Measurements from ENCODE around the gene OXGR1. TPM values are rescaled to one million over a fixed set of nuclear protein-coding genes. Genes with fewer than 3 reads are reported as not detected.
"Not testable (repeated sequence)": the region's sequence is repeated elsewhere in the genome, so short reads cannot be mapped to it uniquely, and the experiment has no call there.

The OXGR1 gene
- total RNA-seq, 1 experiment from 2014 or later, result not detected

GRCh38 chr13:97026531-97027161 is 32.4 kb upstream of the OXGR1 start:
- ATAC-seq (no peak), DNase-seq (ENCODE audit: low read depth, low spot score) (no peak)
- Histone ChIP-seq H3K4me1 (ENCODE audit: control insufficient read depth, insufficient read depth, low read length) (peaks cover 5% of the 10 kb centered on the region), H3K4me3 (ENCODE audit: low read depth in 2 of 2, low read length in 2 of 2) (no peak overlapping the region), H3K27ac (ENCODE audit: low read length) (peak overlapping the region; percentile 66), H3K9me3 (ENCODE audit: control insufficient read depth, insufficient read depth, low read depth, low read length) (no peaks in the 10 kb centered on the region), H3K36me3 (ENCODE audit: control insufficient read depth, insufficient read depth, low read length) (no peaks in the 10 kb centered on the region), H3K27me3 (ENCODE audit: control insufficient read depth, insufficient read depth, low read length) (no peaks in the 10 kb centered on the region)
- POLR2A ChIA-PET, result no interaction called here
- in situ Hi-C loops (cut with HindIII; ENCODE audit: low pct_unique_long_range_greater_than_20kb, low sequenced_read_pairs), result no loop called here
- no peak for TF ChIP-seq TCF7L2 (IDR thresholded peaks at IDR 0.05; ENCODE audit: low read depth, low read length)
- TF ChIP-seq, protein P1, sequence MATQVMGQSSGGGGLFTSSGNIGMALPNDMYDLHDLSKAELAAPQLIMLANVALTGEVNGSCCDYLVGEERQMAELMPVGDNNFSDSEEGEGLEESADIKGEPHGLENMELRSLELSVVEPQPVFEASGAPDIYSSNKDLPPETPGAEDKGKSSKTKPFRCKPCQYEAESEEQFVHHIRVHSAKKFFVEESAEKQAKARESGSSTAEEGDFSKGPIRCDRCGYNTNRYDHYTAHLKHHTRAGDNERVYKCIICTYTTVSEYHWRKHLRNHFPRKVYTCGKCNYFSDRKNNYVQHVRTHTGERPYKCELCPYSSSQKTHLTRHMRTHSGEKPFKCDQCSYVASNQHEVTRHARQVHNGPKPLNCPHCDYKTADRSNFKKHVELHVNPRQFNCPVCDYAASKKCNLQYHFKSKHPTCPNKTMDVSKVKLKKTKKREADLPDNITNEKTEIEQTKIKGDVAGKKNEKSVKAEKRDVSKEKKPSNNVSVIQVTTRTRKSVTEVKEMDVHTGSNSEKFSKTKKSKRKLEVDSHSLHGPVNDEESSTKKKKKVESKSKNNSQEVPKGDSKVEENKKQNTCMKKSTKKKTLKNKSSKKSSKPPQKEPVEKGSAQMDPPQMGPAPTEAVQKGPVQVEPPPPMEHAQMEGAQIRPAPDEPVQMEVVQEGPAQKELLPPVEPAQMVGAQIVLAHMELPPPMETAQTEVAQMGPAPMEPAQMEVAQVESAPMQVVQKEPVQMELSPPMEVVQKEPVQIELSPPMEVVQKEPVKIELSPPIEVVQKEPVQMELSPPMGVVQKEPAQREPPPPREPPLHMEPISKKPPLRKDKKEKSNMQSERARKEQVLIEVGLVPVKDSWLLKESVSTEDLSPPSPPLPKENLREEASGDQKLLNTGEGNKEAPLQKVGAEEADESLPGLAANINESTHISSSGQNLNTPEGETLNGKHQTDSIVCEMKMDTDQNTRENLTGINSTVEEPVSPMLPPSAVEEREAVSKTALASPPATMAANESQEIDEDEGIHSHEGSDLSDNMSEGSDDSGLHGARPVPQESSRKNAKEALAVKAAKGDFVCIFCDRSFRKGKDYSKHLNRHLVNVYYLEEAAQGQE (IDR thresholded peaks at IDR 0.05; ENCODE audit: insufficient read depth in 1 of 2, low read depth in 2 of 2, low read length in 1 of 2), result no peak
- no peak for TF ChIP-seq SIN3A (IDR thresholded peaks at IDR 0.05; ENCODE audit: borderline replicate concordance, insufficient read depth, low read depth, low read length)
- CTCF ChIA-PET, result interaction anchor here (0.5 kb wide), 1 partner anchor 60 kb away, joined by 3 read pairs; no protein-coding TSS in a partner anchor
- no TSS peak for BruUV-seq (replicated peaks)
- intact Hi-C loops (cut with micrococcal nuclease; ENCODE audit: unreplicated experiment), result loop anchor here (5.0 kb wide), 1 partner anchor 204 kb away; no protein-coding TSS in a partner anchor

DNA sequence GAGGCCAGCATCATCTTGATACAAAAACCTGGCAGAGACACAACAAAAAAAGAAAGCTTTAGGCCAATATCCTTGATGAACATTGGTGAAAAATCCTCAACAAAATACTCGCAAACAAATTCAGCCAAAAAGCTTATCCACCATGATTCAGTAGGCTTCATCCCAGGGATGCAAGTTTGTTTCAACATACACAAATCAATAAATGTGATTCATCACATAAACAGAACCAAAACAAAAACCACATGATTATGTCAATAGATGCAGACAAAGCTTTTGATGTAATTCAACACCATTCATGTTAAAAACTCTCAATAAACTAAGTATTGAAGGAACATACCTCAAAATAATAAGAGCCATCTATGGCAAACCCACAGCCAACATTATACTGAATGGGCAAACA is 29.5 kb upstream of the OXGR1 start:
- CTCF ChIA-PET; intact Hi-C loops (cut with micrococcal nuclease; ENCODE audit: unreplicated experiment); H3K4me1 ChIP-seq (ENCODE audit: control insufficient read depth, insufficient read depth, low read length); POLR2A ChIA-PET; in situ Hi-C loops (cut with HindIII; ENCODE audit: low pct_unique_long_range_greater_than_20kb, low sequenced_read_pairs); BruUV-seq (replicated peaks); ATAC-seq; H3K36me3 ChIP-seq (ENCODE audit: control insufficient read depth, insufficient read depth, low read length); H3K9me3 ChIP-seq (ENCODE audit: control insufficient read depth, insufficient read depth, low read depth, low read length); H3K4me3 ChIP-seq (ENCODE audit: low read depth in 2 of 2, low read length in 2 of 2); H3K27me3 ChIP-seq (ENCODE audit: control insufficient read depth, insufficient read depth, low read length); DNase-seq (ENCODE audit: low read depth, low spot score); H3K27ac ChIP-seq (ENCODE audit: low read length): not testable (repeated sequence)

DNA sequence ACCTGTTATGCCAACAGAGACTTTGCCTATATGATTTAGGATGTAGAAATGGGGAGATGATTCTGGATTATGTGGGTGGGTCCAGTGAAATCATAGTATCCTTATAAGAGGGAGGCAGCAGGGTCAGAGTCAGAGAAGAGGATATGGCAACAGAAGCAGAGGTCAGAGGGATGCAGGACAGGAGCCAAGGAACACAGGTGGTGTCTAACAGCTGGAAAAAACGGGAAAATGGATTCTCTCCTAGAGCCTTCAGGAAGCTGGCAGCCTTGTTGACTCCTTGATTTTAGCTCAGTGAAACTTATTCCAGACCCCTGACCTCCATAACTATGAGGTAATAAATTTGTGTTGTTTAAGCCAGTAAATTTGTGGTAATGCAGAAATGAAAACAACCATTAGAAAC is 28.8 kb upstream of the OXGR1 start:
- intact Hi-C loops (cut with micrococcal nuclease; ENCODE audit: unreplicated experiment) (no loop called here), in situ Hi-C loops (cut with HindIII; ENCODE audit: low pct_unique_long_range_greater_than_20kb, low sequenced_read_pairs) (no loop called here)
- ChIA-PET POLR2A (no interaction called here), CTCF (no interaction called here)
- no TSS peak for BruUV-seq (replicated peaks)
- TF ChIP-seq, protein P2, sequence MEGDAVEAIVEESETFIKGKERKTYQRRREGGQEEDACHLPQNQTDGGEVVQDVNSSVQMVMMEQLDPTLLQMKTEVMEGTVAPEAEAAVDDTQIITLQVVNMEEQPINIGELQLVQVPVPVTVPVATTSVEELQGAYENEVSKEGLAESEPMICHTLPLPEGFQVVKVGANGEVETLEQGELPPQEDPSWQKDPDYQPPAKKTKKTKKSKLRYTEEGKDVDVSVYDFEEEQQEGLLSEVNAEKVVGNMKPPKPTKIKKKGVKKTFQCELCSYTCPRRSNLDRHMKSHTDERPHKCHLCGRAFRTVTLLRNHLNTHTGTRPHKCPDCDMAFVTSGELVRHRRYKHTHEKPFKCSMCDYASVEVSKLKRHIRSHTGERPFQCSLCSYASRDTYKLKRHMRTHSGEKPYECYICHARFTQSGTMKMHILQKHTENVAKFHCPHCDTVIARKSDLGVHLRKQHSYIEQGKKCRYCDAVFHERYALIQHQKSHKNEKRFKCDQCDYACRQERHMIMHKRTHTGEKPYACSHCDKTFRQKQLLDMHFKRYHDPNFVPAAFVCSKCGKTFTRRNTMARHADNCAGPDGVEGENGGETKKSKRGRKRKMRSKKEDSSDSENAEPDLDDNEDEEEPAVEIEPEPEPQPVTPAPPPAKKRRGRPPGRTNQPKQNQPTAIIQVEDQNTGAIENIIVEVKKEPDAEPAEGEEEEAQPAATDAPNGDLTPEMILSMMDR (IDR thresholded peaks at IDR 0.05), result no peak
- no peak for TF ChIP-seq SIN3A (IDR thresholded peaks at IDR 0.05; ENCODE audit: borderline replicate concordance, insufficient read depth, low read depth, low read length)
- TF ChIP-seq, protein P1 (IDR thresholded peaks at IDR 0.05; ENCODE audit: insufficient read depth in 1 of 2, low read depth in 2 of 2, low read length in 1 of 2), result no peak
- Histone ChIP-seq H3K9me3 (ENCODE audit: control insufficient read depth, insufficient read depth, low read depth, low read length) (no peaks in the 10 kb centered on the region), H3K4me1 (ENCODE audit: control insufficient read depth, insufficient read depth, low read length) (peaks cover 12% of the 10 kb centered on the region), H3K27me3 (ENCODE audit: control insufficient read depth, insufficient read depth, low read length) (no peaks in the 10 kb centered on the region), H3K36me3 (ENCODE audit: control insufficient read depth, insufficient read depth, low read length) (no peaks in the 10 kb centered on the region), H3K4me3 (ENCODE audit: low read depth in 2 of 2, low read length in 2 of 2) (no peak overlapping the region), H3K27ac (ENCODE audit: low read length) (no peak overlapping the region; the same call in 1 of the 2 replicates)
- ATAC-seq (no peak), DNase-seq (ENCODE audit: low read depth, low spot score) (no peak)

Measured in Panc1 (cell line).